ENCODE measurements around the gene NHERF2.

- no peak for TF ChIP-seq CTCF (conservative IDR thresholded peaks at IDR 0.05)
- no peak for TF ChIP-seq EZH2 (IDR thresholded peaks at IDR 0.05; ENCODE audit: low read depth)
Measured at GRCh38 chr16:2077016-2077415, 50.3 kb downstream of the NHERF2 start.

Measured in PC-9 (cell line).